ENCODE measurements around the gene ZSWIM3.

GRCh38 chr20:45899046-45899835 lies 41.8 kb downstream of the ZSWIM3 start:
- TF ChIP-seq CTCF (IDR thresholded peaks at IDR 0.05) = no peak
- TF ChIP-seq EP300 (IDR thresholded peaks at IDR 0.05; ENCODE audit: low read depth) = no peak
- TF ChIP-seq POLR2AphosphoS5 (IDR thresholded peaks at IDR 0.05) = no peak
- no peak for TF ChIP-seq POLR2A (IDR thresholded peaks at IDR 0.05)
